ENCODE data around the gene GINS3. TPM values are rescaled to one million over a fixed set of nuclear protein-coding genes. Genes with fewer than 3 reads are reported as not detected.

GINS3 gene
- total RNA-seq, 6 experiments from 2014 or later, result 0.68 to 3.3 (median 1.2) TPM

DNA sequence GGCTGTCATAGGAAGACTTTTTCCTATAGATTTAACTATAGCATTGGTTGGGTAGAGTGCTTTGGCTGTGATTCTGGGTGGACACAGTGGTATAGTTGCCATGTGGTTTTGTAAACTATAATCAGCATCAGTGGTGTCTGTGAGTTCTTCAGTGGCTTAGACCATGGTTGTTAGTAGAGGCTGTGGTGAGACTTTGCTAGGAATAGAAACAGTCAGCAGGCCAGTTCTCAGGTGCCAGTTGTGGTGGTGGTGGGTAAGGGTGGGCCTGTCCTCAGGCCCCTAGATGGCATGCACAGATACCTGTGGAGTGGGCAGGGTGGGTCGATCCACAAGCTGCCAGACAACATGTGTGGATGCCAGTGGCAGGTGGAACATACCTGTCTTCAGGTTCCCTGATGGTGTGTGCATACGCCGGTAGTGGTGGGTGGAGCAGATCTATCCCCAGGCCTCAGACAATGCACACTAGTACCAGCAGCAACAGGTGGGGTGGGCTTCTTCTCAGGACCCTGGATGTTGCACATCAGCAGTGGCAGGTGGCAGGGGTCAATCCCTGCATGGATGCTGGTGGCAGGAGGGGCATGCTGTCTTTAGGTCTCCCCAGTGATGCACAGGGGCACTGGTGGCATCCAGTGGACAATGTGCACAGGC lies 28.4 kb upstream of the GINS3 start:
- Histone ChIP-seq H3K27me3 (no peaks in the 10 kb centered on the region), H3K4me3 (no peak overlapping the region), H3K27ac (no peak overlapping the region), H3K36me3 (no peaks in the 10 kb centered on the region), H3K4me1 (no peaks in the 10 kb centered on the region), H3K9me3 (no peaks in the 10 kb centered on the region)
- no peak for ATAC-seq
- TF ChIP-seq, protein P1, sequence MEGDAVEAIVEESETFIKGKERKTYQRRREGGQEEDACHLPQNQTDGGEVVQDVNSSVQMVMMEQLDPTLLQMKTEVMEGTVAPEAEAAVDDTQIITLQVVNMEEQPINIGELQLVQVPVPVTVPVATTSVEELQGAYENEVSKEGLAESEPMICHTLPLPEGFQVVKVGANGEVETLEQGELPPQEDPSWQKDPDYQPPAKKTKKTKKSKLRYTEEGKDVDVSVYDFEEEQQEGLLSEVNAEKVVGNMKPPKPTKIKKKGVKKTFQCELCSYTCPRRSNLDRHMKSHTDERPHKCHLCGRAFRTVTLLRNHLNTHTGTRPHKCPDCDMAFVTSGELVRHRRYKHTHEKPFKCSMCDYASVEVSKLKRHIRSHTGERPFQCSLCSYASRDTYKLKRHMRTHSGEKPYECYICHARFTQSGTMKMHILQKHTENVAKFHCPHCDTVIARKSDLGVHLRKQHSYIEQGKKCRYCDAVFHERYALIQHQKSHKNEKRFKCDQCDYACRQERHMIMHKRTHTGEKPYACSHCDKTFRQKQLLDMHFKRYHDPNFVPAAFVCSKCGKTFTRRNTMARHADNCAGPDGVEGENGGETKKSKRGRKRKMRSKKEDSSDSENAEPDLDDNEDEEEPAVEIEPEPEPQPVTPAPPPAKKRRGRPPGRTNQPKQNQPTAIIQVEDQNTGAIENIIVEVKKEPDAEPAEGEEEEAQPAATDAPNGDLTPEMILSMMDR (IDR thresholded peaks at IDR 0.05), result no peak
- TF ChIP-seq POLR2A (IDR thresholded peaks at IDR 0.05), result no peak
- intact Hi-C loops (cut with DNase I), result no loop called here
- no peak for DNase-seq
- no CpG with 5 or more reads among the region's 3 CpGs for WGBS (ENCODE audit: insufficient coverage, low coverage, low lambda C conversion rate, missing lambda C conversion rate)

DNA sequence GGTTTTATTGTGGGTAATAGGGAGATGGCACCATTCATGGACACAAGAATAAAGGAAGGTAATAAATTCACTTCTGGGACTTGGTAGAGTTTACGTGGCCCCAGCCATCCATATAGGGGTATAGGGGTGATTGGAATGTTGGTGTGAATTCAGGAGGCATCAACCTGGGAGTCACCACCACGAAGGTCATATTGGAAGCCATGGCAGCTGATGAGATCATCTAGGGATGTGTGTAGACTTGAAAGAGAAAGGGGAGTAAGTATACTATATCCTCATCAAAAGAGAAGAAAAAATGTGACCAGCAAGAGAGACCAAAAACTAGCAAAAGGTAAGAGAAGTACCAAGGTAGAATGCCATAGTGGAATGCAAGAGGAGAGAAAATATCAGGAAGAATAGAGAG lies 26.6 kb upstream of the GINS3 start:
- TF ChIP-seq, protein P1 (IDR thresholded peaks at IDR 0.05), result no peak
- no peak for TF ChIP-seq POLR2A (IDR thresholded peaks at IDR 0.05)
- Histone ChIP-seq H3K9me3 (no peaks in the 10 kb centered on the region), H3K27ac (no peak overlapping the region), H3K4me3 (no peak overlapping the region), H3K4me1 (no peaks in the 10 kb centered on the region), H3K27me3 (no peaks in the 10 kb centered on the region), H3K36me3 (no peaks in the 10 kb centered on the region)
- ATAC-seq (no peak), DNase-seq (no peak)
- intact Hi-C loops (cut with DNase I), result no loop called here
- 28% methylated on average over 2 of the region's 2 CpGs for WGBS (ENCODE audit: insufficient coverage, low coverage, low lambda C conversion rate, missing lambda C conversion rate)

DNA sequence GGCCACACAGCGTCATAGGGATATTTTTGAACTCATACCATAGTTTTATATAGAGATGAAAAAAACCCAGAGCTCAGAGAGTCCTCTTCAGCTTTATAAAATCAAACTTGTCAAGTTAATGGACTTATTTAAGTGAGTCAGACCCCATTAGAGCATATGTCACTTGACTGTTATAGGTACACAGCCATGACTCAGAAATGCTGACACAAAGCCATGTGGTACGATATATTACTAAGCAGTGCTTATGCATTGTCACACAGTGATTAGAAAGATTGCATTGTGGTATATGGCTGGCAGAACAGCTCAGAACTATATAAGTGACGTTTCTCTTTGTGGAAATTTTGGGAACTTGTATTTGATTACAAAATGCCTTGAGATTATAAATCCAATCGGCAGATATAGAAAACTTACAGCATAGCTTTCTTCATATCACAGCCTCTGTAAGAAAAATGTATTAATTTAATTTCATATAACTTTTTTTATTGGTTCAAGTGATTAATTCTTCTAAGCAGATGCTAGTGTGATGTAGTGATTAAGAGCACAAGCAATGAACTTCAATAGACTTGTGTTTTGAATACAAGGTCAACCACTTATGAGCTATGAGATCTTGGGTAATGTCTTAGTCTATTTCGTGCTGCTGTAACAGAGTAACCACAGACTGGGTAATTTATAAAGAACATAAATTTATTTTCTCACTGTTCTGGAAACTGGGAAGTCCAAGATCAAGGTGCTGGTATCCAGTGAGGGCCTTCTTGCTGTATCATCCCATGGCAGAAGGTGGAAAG lies 25.8 kb upstream of the GINS3 start:
- WGBS (ENCODE audit: insufficient coverage, low coverage, low lambda C conversion rate, missing lambda C conversion rate), result 49% methylated on average over 5 of the region's 5 CpGs
- H3K27ac ChIP-seq, result no peak overlapping the region
- intact Hi-C loops (cut with DNase I), result no loop called here
- H3K4me1 ChIP-seq, result no peaks in the 10 kb centered on the region
- H3K27me3 ChIP-seq, result no peaks in the 10 kb centered on the region
- TF ChIP-seq POLR2A (IDR thresholded peaks at IDR 0.05), result no peak
- TF ChIP-seq, protein P1 (IDR thresholded peaks at IDR 0.05), result no peak
- no peaks in the 10 kb centered on the region for H3K9me3 ChIP-seq
- no peak overlapping the region for H3K4me3 ChIP-seq
- DNase-seq, result no peak
- H3K36me3 ChIP-seq, result no peaks in the 10 kb centered on the region
- no peak for ATAC-seq

DNA sequence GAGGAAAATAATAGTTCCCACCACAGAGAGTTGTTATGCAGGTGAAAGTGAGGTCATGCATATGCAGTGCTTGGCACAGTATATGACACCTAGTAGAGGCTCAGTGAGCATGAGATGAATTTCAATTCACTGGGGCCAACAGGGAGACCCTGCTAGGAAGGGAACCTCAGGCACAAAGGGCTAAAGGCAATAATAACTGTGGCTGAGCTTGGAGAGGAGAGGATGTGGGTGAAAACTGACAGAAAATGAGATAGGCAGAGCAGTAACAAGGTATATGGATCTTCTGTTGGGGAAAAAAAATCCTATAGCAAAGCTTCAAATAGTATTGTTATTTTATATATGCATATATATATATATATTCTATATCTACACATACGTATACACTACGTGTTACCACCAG lies 25.0 kb upstream of the GINS3 start:
- no peaks in the 10 kb centered on the region for H3K9me3 ChIP-seq
- no peak overlapping the region for H3K27ac ChIP-seq
- no peaks in the 10 kb centered on the region for H3K4me1 ChIP-seq
- H3K36me3 ChIP-seq, result no peaks in the 10 kb centered on the region
- WGBS (ENCODE audit: insufficient coverage, low coverage, low lambda C conversion rate, missing lambda C conversion rate), result 65% methylated on average over 2 of the region's 2 CpGs
- TF ChIP-seq, protein P1 (IDR thresholded peaks at IDR 0.05), result no peak
- TF ChIP-seq POLR2A (IDR thresholded peaks at IDR 0.05), result no peak
- intact Hi-C loops (cut with DNase I), result no loop called here
- DNase-seq (no peak), ATAC-seq (no peak)
- no peaks in the 10 kb centered on the region for H3K27me3 ChIP-seq
- no peak overlapping the region for H3K4me3 ChIP-seq
